MCF 10A (cell line): ENCODE measurements around the gene ATG10. TPM values are rescaled to one million over a fixed set of nuclear protein-coding genes. Genes with fewer than 3 reads are reported as not detected.

ENCODE experiments used
- BruUV-seq: library from RNA; stranded (reverse); fragments of 400-500 nt; replicated peaks from 2 replicates; lab custom pipeline; 2021; lab: Mats Ljungman, UMichigan
- CTCF ChIA-PET: fragments of 300-600 bp; sonication (Branson Sonifier 250); formaldehyde crosslinking; extraction: SDS; loops from one replicate; lab custom pipeline; 2021; ENCODE audit warnings: antibody characterized with exemption, inconsistent platforms; lab: Yijun Ruan, JAX
- POLR2A ChIA-PET: fragments of 300-600, 350-650 bp; sonication (Branson Sonifier 250); formaldehyde crosslinking; extraction: SDS; loops from one replicate; lab custom pipeline; 2020; ENCODE audit warnings: antibody characterized with exemption, inconsistent platforms; lab: Yijun Ruan, JAX
- DNase-seq: peaks from one replicate; pipeline ENCODE4 v3.0.0-alpha.2; 2018; ENCODE audit not compliant: unreplicated experiment
- H3K27ac Mint-ChIP-seq: one replicate; pipeline ENCODE4 v1.8.0; 2022; ENCODE audit warnings: mild to moderate bottlenecking, low read depth, mixed read lengths; ENCODE audit not compliant: unreplicated experiment
- H3K27me3 Mint-ChIP-seq: one replicate; pipeline ENCODE4 v1.8.0; 2022; ENCODE audit warnings: mixed read lengths; ENCODE audit not compliant: insufficient read depth, unreplicated experiment
- H3K36me3 Mint-ChIP-seq: one replicate; pipeline ENCODE4 v1.8.0; 2022; ENCODE audit warnings: mild to moderate bottlenecking, moderate library complexity, mixed read lengths; ENCODE audit not compliant: insufficient read depth, unreplicated experiment
- H3K4me1 Mint-ChIP-seq: one replicate; pipeline ENCODE4 v1.8.0; 2022; ENCODE audit warnings: mixed read lengths; ENCODE audit not compliant: insufficient read depth, unreplicated experiment
- H3K4me3 Mint-ChIP-seq: one replicate; pipeline ENCODE4 v1.8.0; 2022; ENCODE audit warnings: mild to moderate bottlenecking, moderate library complexity, mixed read lengths; ENCODE audit not compliant: unreplicated experiment
- H3K9me3 Mint-ChIP-seq: one replicate; pipeline ENCODE4 v1.8.0; 2022; ENCODE audit warnings: mixed read lengths; ENCODE audit not compliant: unreplicated experiment
- CTCF ChIP-seq: fragments of 200-600 bp; IDR thresholded peaks from one replicate; pipeline ENCODE4 v1.8.0; 2022; ENCODE audit warnings: antibody characterized with exemption, mild to moderate bottlenecking; ENCODE audit not compliant: unreplicated experiment
- intact Hi-C: fragments of 100-400 bp; cut with micrococcal nuclease; formaldehyde crosslinking; loops from 2 replicates; pipeline ENCODE4 v1.14.1; 2022
- total RNA-seq: library from RNA; stranded (reverse); gene quantifications from 2 replicates; pipeline ENCODE4 v1.2.3, GENCODE V29; 2022

ATG10 gene
- total RNA-seq, 1 experiment from 2014 or later, result 9.9 TPM

DNA sequence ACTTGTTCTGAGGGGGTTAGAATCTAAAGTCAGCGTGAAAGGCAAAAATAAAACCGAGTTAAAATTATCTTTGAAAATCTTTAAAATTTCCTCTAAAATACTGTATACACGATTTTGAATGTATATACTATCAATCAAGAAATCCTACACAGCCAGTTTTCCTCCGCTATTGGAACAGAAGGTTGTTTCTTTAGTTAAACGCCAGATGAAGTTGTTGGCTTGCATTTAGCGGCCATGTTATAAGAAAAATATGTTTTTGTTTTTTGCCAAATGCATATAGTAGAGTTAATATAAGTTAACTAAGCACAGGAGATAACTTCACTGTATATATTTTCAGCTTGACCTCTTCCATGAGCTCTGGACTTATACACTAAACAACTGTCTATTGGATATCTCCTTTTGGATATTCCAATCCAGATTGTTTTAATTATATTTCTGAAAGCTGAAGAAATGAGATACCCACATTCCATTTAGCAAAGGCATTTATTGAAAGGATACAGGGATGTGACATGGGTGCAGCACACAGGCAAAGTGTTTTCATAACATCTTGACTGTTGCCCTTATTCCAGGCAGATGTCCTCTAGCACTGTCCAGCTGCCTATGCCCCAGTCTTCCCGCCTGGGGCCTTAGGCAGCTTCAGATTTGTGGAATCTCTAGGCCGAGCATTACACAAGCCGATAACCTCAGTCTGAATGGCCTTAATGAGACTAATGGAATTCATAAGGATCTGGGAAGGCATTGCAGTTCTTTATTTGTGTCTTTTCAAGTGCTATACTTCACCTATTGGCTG is 10.0 kb upstream of the ATG10 start:
- no peaks in the 10 kb centered on the region for H3K36me3 Mint-ChIP-seq
- no peaks in the 10 kb centered on the region for H3K27me3 Mint-ChIP-seq
- TF ChIP-seq CTCF, result no peak
- POLR2A ChIA-PET, result no interaction called here
- DNase-seq, result no peak
- H3K4me3 Mint-ChIP-seq, result no peak overlapping the region
- CTCF ChIA-PET, result no interaction called here
- no peak overlapping the region for H3K27ac Mint-ChIP-seq
- intact Hi-C loops, result no loop called here
- no TSS peak for BruUV-seq
- no peaks in the 10 kb centered on the region for H3K9me3 Mint-ChIP-seq
- H3K4me1 Mint-ChIP-seq, result no peaks in the 10 kb centered on the region

DNA sequence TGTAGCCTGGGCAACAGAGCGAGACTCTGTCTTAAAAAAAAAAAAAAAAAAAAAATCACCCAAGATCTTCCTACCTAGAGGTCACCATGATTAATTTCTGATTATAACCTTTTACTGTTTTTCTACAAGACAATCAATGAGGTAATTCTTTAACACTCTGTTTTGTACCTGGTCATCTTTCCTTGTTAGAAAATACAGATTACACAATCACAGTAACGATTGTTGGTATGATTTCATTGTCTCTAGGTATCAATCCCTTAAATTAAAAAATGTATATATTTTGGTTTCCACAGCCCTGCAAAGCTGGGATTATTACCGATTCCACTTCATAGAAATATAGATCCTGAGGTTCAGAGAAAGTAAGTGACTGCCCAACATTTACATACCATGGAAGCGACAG is 8.3 kb upstream of the ATG10 start:
- no peaks in the 10 kb centered on the region for H3K36me3 Mint-ChIP-seq
- no peak for TF ChIP-seq CTCF
- ChIA-PET CTCF (no interaction called here), POLR2A (no interaction called here)
- no peak for DNase-seq
- no peak overlapping the region for H3K4me3 Mint-ChIP-seq
- H3K27me3 Mint-ChIP-seq, result no peaks in the 10 kb centered on the region
- intact Hi-C loops, result no loop called here
- no peaks in the 10 kb centered on the region for H3K9me3 Mint-ChIP-seq
- H3K27ac Mint-ChIP-seq, result no peak overlapping the region
- no TSS peak for BruUV-seq
- no peaks in the 10 kb centered on the region for H3K4me1 Mint-ChIP-seq

GRCh38 chr5:81965524-81965923 is 6.3 kb upstream of the ATG10 start:
- Mint-ChIP-seq H3K27ac (no peak overlapping the region), H3K4me3 (no peak overlapping the region), H3K36me3 (no peaks in the 10 kb centered on the region), H3K9me3 (no peaks in the 10 kb centered on the region), H3K4me1 (no peaks in the 10 kb centered on the region), H3K27me3 (no peaks in the 10 kb centered on the region)
- TF ChIP-seq CTCF, result no peak
- POLR2A ChIA-PET, result no interaction called here
- DNase-seq, result no peak
- CTCF ChIA-PET, result interaction anchor here (0.7 kb wide), 2 partner anchors 11 to 92 kb away, joined by 3 read pairs; no protein-coding TSS in a partner anchor
- BruUV-seq, result no TSS peak
- intact Hi-C loops, result no loop called here

GRCh38 chr5:81969226-81969625 is 2.6 kb upstream of the ATG10 start:
- no peaks in the 10 kb centered on the region for H3K36me3 Mint-ChIP-seq
- H3K4me1 Mint-ChIP-seq, result peaks cover 12% of the 10 kb centered on the region
- TF ChIP-seq CTCF, result no peak
- intact Hi-C loops, result no loop called here
- no TSS peak for BruUV-seq
- H3K9me3 Mint-ChIP-seq, result no peaks in the 10 kb centered on the region
- no peak overlapping the region for H3K4me3 Mint-ChIP-seq
- ChIA-PET CTCF (interaction anchor here (0.8 kb wide), 1 partner anchor 44 kb away, joined by 4 read pairs; no protein-coding TSS in a partner anchor), POLR2A (no interaction called here)
- no peak for DNase-seq
- no peaks in the 10 kb centered on the region for H3K27me3 Mint-ChIP-seq
- H3K27ac Mint-ChIP-seq, result no peak overlapping the region
